ENCODE data around the gene NAP1L5.
A peak's percentile ranks its signal among the peaks of the same experiment; 100 is the strongest.

Gene NAP1L5

DNA sequence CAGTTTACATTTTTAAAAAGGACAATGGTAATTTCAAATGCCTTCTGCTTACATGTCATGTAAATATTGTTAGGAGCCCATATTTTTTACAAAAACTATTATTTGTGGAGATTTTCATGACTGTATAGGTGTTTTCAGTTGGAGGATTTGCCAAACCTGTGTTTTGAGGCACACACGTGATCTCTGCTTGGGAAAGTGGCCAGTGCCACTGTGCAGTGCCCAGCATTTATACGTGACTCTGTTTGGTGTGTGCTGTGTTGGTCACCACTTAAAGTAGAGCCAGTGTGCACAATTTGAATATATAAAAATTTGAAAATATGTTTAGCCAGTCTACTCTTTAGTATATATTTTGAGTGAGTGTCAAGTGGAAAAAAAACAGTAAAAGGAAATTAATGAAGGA is 26.8 kb upstream of the NAP1L5 start:
- DNase-seq (ENCODE audit: low read depth): no peak
- TF ChIP-seq, protein P1, sequence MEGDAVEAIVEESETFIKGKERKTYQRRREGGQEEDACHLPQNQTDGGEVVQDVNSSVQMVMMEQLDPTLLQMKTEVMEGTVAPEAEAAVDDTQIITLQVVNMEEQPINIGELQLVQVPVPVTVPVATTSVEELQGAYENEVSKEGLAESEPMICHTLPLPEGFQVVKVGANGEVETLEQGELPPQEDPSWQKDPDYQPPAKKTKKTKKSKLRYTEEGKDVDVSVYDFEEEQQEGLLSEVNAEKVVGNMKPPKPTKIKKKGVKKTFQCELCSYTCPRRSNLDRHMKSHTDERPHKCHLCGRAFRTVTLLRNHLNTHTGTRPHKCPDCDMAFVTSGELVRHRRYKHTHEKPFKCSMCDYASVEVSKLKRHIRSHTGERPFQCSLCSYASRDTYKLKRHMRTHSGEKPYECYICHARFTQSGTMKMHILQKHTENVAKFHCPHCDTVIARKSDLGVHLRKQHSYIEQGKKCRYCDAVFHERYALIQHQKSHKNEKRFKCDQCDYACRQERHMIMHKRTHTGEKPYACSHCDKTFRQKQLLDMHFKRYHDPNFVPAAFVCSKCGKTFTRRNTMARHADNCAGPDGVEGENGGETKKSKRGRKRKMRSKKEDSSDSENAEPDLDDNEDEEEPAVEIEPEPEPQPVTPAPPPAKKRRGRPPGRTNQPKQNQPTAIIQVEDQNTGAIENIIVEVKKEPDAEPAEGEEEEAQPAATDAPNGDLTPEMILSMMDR (conservative IDR thresholded peaks at IDR 0.05; ENCODE audit: low read depth, low read length): no peak
- H3K4me3 ChIP-seq (ENCODE audit: low read length): no peak overlapping the region

DNA sequence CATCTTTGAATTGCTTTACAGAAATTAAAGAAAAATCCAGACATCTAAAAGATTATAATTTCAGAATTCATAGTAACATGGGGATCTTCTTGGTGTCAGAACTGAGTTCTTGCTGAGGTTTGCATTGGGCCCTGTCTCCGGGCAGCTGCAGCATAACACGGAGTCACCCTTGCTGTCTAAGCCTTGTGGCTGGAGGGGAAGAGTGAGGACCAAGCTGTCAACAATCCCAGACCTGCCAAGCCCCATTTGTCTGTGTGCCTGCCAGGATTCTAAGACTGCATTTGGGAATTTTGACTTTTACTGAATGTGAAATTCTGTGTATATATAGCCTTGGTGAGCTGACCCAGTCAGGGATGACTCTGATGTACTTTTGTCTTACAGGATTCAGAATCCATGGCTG is 25.2 kb upstream of the NAP1L5 start:
- TF ChIP-seq, protein P1 (conservative IDR thresholded peaks at IDR 0.05; ENCODE audit: low read depth, low read length): no peak
- H3K4me3 ChIP-seq (ENCODE audit: low read length): no peak overlapping the region
- no peak for DNase-seq (ENCODE audit: low read depth)

DNA sequence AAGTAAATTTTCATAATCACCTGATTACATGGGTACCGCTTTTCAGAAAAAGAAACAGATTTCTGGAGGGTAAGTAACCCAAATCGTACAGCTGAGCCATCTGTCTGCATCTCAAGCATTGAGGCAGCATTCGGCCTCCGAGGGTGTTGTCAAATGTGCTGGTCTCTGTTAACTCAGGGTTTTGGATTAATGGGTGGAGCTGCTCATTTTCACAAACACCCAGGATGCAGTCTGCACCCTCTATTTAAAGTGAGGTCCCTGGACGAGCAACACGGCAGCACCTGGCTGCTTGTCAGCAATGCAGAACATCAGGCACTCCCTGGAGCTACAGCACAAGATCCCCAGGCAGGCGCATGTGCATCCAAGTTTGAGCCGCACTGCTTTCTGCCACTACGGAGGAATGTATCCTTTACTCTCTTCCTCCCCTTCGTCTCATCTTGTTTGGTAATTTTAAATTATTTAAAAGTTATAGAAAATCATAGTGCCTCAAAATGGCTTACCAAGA is 24.7 kb upstream of the NAP1L5 start:
- DNase-seq (ENCODE audit: low read depth): no peak
- TF ChIP-seq, protein P1 (conservative IDR thresholded peaks at IDR 0.05; ENCODE audit: low read depth, low read length): no peak
- H3K4me3 ChIP-seq (ENCODE audit: low read length): no peak overlapping the region

GRCh38 chr4:88720451-88721428 is 23.1 kb upstream of the NAP1L5 start:
- TF ChIP-seq, protein P1 (conservative IDR thresholded peaks at IDR 0.05; ENCODE audit: low read depth, low read length): no peak
- peak; percentile 86 for DNase-seq (ENCODE audit: low read depth)
- no peak overlapping the region for H3K4me3 ChIP-seq (ENCODE audit: low read length)

- no peak overlapping the region for H3K4me3 ChIP-seq (ENCODE audit: low read length)
- DNase-seq (ENCODE audit: low read depth): no peak
- TF ChIP-seq, protein P1 (conservative IDR thresholded peaks at IDR 0.05; ENCODE audit: low read depth, low read length): no peak
Observed at GRCh38 chr4:88719381-88719780, 21.8 kb upstream of the NAP1L5 start.

- TF ChIP-seq, protein P1 (conservative IDR thresholded peaks at IDR 0.05; ENCODE audit: low read depth, low read length): no peak
- no peak overlapping the region for H3K4me3 ChIP-seq (ENCODE audit: low read length)
Observed at GRCh38 chr4:88718098-88718497, 20.5 kb upstream of the NAP1L5 start.

GRCh38 chr4:88713782-88714181 is 16.2 kb upstream of the NAP1L5 start:
- DNase-seq (ENCODE audit: low read depth): no peak
- TF ChIP-seq, protein P1 (conservative IDR thresholded peaks at IDR 0.05; ENCODE audit: low read depth, low read length): no peak
- no peak overlapping the region for H3K4me3 ChIP-seq (ENCODE audit: low read length)

More at GRCh38 chr4:88718098-88718497, 20.5 kb upstream of the NAP1L5 start:
- DNase-seq (ENCODE audit: low read depth): no peak

All from retinal pigment epithelial cell (primary cell).